Chondrocyte (in vitro differentiated cells): ENCODE measurements around the gene SRSF2. TPM values are rescaled to one million over a fixed set of nuclear protein-coding genes. Genes with fewer than 3 reads are reported as not detected.
"Not testable (repeated sequence)": the region's sequence is repeated elsewhere in the genome, so short reads cannot be mapped to it uniquely, and the experiment has no call there.

ENCODE experiments used
- DNase-seq: peaks from one replicate; pipeline ENCODE4 v3.0.0; 2021; ENCODE audit warnings: mixed read lengths, low spot score
- H3K27ac Mint-ChIP-seq: one replicate; pipeline ENCODE4 v1.8.0; 2021; ENCODE audit warnings: mild to moderate bottlenecking, moderate library complexity, mixed read lengths; ENCODE audit not compliant: unreplicated experiment
- H3K27me3 Mint-ChIP-seq: 2 replicates; pipeline ENCODE4 v1.8.0; 2021; ENCODE audit warnings: low read depth, mixed read lengths
- H3K36me3 Mint-ChIP-seq: 2 replicates; pipeline ENCODE4 v1.8.0; 2021; ENCODE audit warnings: low read depth, mixed read lengths
- H3K4me1 Mint-ChIP-seq: 2 replicates; pipeline ENCODE4 v1.8.0; 2021; ENCODE audit warnings: low read depth, mild to moderate bottlenecking, mixed read lengths
- H3K4me3 Mint-ChIP-seq: one replicate; pipeline ENCODE4 v1.8.0; 2021; ENCODE audit warnings: mild to moderate bottlenecking, moderate library complexity, mixed read lengths; ENCODE audit not compliant: unreplicated experiment
- H3K9me3 Mint-ChIP-seq: 2 replicates; pipeline ENCODE4 v1.8.0; 2021; ENCODE audit warnings: low read depth, mixed read lengths
- total RNA-seq: library from RNA; stranded (reverse); gene quantifications from 3 replicates; pipeline ENCODE4 v1.2.1, GENCODE V29; 2021
- TF ChIP-seq, protein P1 (sequence below): fragments of 200-600 bp; sonication (generic); IDR thresholded peaks from 2 replicates; pipeline ENCODE4 v1.5.0; 2021; ENCODE audit warnings: antibody characterized with exemption, mild to moderate bottlenecking, moderate library complexity

SRSF2 gene
- total RNA-seq, 1 donor from 2014 or later, result 94.4 TPM

DNA sequence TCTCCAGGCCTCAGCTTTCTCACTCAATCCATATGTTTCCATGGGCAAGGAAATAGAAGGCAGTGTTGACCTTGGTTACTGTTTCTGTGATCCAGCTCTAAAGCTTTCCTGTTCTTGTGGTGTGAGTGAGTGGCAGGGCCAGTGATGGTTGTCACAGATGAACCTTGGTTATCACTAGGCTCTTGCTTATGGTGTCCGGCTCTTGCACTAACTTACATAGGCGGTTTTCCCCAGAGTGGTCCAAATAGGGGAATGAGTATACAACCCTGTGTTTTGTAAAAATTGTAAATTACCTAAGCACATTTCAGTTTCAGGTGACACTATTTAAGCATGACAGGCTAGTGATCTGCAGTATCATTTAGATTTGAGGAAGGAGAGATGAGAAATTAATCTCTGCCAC lies 7.6 kb upstream of the SRSF2 start:
- no peaks in the 10 kb centered on the region for H3K27me3 Mint-ChIP-seq
- peaks cover 2% of the 10 kb centered on the region for H3K9me3 Mint-ChIP-seq
- TF ChIP-seq, protein P1, sequence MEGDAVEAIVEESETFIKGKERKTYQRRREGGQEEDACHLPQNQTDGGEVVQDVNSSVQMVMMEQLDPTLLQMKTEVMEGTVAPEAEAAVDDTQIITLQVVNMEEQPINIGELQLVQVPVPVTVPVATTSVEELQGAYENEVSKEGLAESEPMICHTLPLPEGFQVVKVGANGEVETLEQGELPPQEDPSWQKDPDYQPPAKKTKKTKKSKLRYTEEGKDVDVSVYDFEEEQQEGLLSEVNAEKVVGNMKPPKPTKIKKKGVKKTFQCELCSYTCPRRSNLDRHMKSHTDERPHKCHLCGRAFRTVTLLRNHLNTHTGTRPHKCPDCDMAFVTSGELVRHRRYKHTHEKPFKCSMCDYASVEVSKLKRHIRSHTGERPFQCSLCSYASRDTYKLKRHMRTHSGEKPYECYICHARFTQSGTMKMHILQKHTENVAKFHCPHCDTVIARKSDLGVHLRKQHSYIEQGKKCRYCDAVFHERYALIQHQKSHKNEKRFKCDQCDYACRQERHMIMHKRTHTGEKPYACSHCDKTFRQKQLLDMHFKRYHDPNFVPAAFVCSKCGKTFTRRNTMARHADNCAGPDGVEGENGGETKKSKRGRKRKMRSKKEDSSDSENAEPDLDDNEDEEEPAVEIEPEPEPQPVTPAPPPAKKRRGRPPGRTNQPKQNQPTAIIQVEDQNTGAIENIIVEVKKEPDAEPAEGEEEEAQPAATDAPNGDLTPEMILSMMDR, result no peak
- peaks cover 14% of the 10 kb centered on the region for H3K4me1 Mint-ChIP-seq
- H3K27ac Mint-ChIP-seq, result no peak overlapping the region
- H3K36me3 Mint-ChIP-seq, result peaks cover 30% of the 10 kb centered on the region
- DNase-seq, result no peak
- H3K4me3 Mint-ChIP-seq, result no peak overlapping the region

DNA sequence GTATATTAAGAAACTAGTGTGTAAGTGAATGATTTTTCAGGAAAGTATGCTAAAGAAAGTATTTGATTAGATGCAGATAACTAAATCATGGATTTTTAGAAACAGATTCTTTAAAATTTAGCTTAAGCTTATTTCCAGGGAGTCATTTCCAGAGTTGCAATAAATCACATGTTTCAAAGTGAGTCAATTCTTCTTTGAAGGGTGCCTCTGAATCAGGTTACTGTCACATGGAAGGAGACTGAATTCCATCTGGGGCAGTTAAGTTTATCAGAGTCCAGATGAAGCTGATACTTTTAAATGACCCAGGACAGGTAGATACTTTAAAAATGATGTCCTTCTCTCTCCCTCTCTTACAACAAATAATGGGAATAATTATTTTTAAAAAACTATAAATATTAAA lies 5.8 kb upstream of the SRSF2 start:
- TF ChIP-seq, protein P1, result no peak
- H3K4me3 Mint-ChIP-seq, result no peak overlapping the region
- peaks cover 30% of the 10 kb centered on the region for H3K4me1 Mint-ChIP-seq
- H3K36me3 Mint-ChIP-seq, result peaks cover 27% of the 10 kb centered on the region
- peaks cover 2% of the 10 kb centered on the region for H3K9me3 Mint-ChIP-seq
- no peaks in the 10 kb centered on the region for H3K27me3 Mint-ChIP-seq
- H3K27ac Mint-ChIP-seq, result no peak overlapping the region
- no peak for DNase-seq

DNA sequence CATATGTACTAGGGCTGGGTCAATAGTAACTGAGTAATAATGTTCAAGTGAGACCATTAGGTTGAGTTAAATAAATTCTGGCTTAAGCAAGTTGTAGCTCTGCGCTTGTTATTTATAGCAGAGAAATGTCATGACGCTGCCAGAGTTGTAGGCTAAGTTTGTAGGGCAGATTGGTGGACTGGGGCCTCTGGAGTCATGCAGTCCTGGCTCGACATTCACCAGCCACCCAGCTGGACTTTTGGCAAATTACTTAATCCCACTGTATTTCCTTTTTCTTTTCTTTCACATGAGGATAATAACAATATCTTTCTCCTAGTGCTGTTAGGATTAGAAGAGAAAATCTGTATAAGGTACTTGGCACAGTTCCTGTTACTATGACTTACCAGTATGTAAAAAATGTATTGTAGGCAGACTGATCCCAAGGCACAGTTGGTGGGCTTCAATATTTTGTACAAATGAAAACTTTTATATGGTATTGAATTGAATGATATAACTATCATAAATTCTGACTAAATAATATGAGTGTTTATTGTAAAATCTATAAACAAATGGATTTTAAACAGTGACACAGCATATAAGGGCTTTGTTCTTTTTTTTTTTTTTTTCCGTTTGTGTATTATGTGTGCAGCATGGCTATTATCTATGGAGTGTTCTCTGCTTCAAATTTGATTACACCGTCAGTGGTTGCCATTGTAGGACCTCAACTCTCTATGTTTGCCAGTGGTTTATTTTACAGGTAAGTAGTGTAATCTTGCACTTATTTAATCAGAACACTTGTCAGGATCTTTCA lies 3.4 kb upstream of the SRSF2 start:
- Mint-ChIP-seq H3K36me3 (peaks cover 24% of the 10 kb centered on the region), H3K4me3 (no peak overlapping the region), H3K27ac (peak overlapping the region; percentile 66)

DNA sequence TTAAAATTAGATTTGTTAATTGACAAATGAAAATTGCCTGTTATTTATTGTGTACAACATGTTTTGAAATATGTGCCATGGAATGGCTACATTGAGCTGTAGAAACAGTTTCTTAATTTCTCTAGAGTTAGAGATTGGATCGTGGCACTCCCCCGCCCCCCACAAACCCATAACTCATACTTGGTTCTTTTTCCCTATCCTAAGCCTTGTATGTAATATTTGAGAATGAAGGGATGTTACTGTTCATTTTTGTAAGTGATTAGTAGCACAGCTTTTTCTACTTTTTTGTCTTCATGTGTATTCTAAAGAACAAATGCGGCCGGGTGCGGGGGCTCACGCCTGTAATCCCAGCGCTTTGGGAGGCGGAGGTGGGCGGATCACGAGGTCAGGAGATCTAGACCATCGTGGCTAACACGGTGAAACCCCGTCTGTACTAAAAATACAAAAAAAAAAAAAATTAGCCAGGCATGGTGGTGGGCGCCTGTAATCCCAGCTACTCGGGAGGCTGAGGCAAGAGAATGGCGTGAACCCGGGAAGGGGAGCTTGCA lies 2.5 kb upstream of the SRSF2 start:
- peaks cover 43% of the 10 kb centered on the region for H3K4me1 Mint-ChIP-seq
- not testable (repeated sequence) for H3K4me3 Mint-ChIP-seq, H3K27ac Mint-ChIP-seq

More for the DNA sequence above, 3.4 kb upstream of the SRSF2 start:
- DNase-seq, result no peak
- Mint-ChIP-seq H3K4me1 (peaks cover 35% of the 10 kb centered on the region), H3K27me3 (no peaks in the 10 kb centered on the region), H3K9me3 (peaks cover 2% of the 10 kb centered on the region)
- TF ChIP-seq, protein P1, result no peak

DNA sequence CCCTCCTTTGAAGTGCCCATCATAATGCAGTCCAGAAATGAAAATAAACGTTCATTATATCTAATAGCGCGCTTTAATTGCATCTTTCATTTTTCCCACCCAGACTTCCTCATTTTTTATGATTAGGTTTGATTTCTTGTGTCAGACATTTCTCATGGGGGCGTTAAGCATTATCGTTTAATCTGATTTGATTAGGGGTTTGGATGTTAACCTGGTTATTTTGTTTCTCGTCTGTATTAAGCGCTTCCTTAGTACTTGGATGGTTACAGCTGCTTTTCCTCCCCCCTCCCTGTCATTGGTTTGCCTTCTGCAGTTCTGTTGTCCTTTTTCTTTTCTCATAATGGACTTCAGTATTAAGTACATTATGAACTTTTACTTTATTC lies 1.3 kb upstream of the SRSF2 start:
- Mint-ChIP-seq H3K27ac (peak overlapping the region; percentile 100), H3K36me3 (peaks cover 30% of the 10 kb centered on the region), H3K27me3 (no peaks in the 10 kb centered on the region), H3K4me3 (peak overlapping the region; percentile 99), H3K4me1 (peaks cover 55% of the 10 kb centered on the region), H3K9me3 (no peaks in the 10 kb centered on the region)
- TF ChIP-seq, protein P1, result no peak
- no peak for DNase-seq

More for the DNA sequence above, 2.5 kb upstream of the SRSF2 start:
- not testable (repeated sequence) for DNase-seq, H3K9me3 Mint-ChIP-seq, H3K27me3 Mint-ChIP-seq
- peaks cover 24% of the 10 kb centered on the region for H3K36me3 Mint-ChIP-seq
